GM19372 (cell line): ENCODE data around the gene HPSE2.

Experiments
- ATAC-seq: cut with Tn5 transposase; IDR thresholded peaks from one replicate; pipeline ENCODE4 v1.9.1; 2021; ENCODE audit warnings: mild to moderate bottlenecking, low read depth, moderate library complexity; ENCODE audit not compliant: unreplicated experiment

Gene HPSE2

GRCh38 chr10:98636921-98637329 lies 598.7 kb downstream of the HPSE2 start:
- ATAC-seq: no peak

GRCh38 chr10:98632456-98633150 lies 603.0 kb downstream of the HPSE2 start:
- no peak for ATAC-seq

- no peak for ATAC-seq
Measured at GRCh38 chr10:98628206-98628605, 607.4 kb downstream of the HPSE2 start.

GRCh38 chr10:98627711-98628110 lies 607.9 kb downstream of the HPSE2 start:
- no peak for ATAC-seq

- ATAC-seq: no peak
Measured at GRCh38 chr10:98624963-98625362, 610.7 kb downstream of the HPSE2 start.

GRCh38 chr10:98623176-98623575 lies 612.5 kb downstream of the HPSE2 start:
- ATAC-seq: no peak

GRCh38 chr10:98621630-98622029 lies 614.0 kb downstream of the HPSE2 start:
- no peak for ATAC-seq

GRCh38 chr10:98620503-98620902 lies 615.1 kb downstream of the HPSE2 start:
- ATAC-seq: no peak

GRCh38 chr10:98619446-98619845 lies 616.2 kb downstream of the HPSE2 start:
- ATAC-seq: no peak

- ATAC-seq: no peak
Measured at GRCh38 chr10:98617906-98618520, 617.6 kb downstream of the HPSE2 start.

- no peak for ATAC-seq
Measured at GRCh38 chr10:98613446-98613845, 622.2 kb downstream of the HPSE2 start.

GRCh38 chr10:98611436-98611835 lies 624.2 kb downstream of the HPSE2 start:
- ATAC-seq: no peak

GRCh38 chr10:98610836-98611235 lies 624.8 kb downstream of the HPSE2 start:
- ATAC-seq: no peak

GRCh38 chr10:98610301-98610700 lies 625.4 kb downstream of the HPSE2 start:
- no peak for ATAC-seq

GRCh38 chr10:98609265-98609664 lies 626.4 kb downstream of the HPSE2 start:
- no peak for ATAC-seq

- ATAC-seq: no peak
Measured at GRCh38 chr10:98608411-98608810, 627.2 kb downstream of the HPSE2 start.

GRCh38 chr10:98602224-98602623 lies 633.4 kb downstream of the HPSE2 start:
- ATAC-seq: no peak

- no peak for ATAC-seq
Measured at GRCh38 chr10:98599032-98599610, 636.5 kb downstream of the HPSE2 start.

- no peak for ATAC-seq
Measured at GRCh38 chr10:98596404-98596803, 639.2 kb downstream of the HPSE2 start.

GRCh38 chr10:98589691-98590090 lies 646.0 kb downstream of the HPSE2 start:
- ATAC-seq: no peak

- no peak for ATAC-seq
Measured at GRCh38 chr10:98589007-98589406, 646.6 kb downstream of the HPSE2 start.
